Measurements from ENCODE around the gene LEP. TPM values are rescaled to one million over a fixed set of nuclear protein-coding genes. Genes with fewer than 3 reads are reported as not detected.
A peak's percentile ranks its signal among the peaks of the same experiment; 100 is the strongest.

LEP gene
- total and polyA plus RNA-seq, 9 of the 15 experiments (the other 6 are each of a cell fraction or from before 2014, with no cell fraction given): not detected

- TF ChIP-seq HCFC1 (IDR thresholded peaks at IDR 0.05; ENCODE audit: low read depth, low read length) (0 out of 2 replicates have a peak, but pooled peaks have one; percentile 11), MTA1 (IDR thresholded peaks at IDR 0.05; ENCODE audit: borderline replicate concordance) (0 out of 2 replicates have a peak, but pooled peaks have one; percentile 20), TCF7 (IDR thresholded peaks at IDR 0.05; ENCODE audit: borderline replicate concordance) (no peak), C11orf30 (IDR thresholded peaks at IDR 0.05; ENCODE audit: low read depth) (0 out of 2 replicates have a peak, but pooled peaks have one; percentile 8), ZNF134 (CRISPR knock-in tag; conservative IDR thresholded peaks at IDR 0.05) (peak; percentile 67), ZNF280A (IDR thresholded peaks at IDR 0.05; ENCODE audit: low read depth, partially characterized antibody) (peak; percentile 97), CBX3 (IDR thresholded peaks at IDR 0.05; ENCODE audit: borderline replicate concordance in 1 of 2, low read length in 2 of 2) (peak in 1 of 2 experiments; percentile 100; a peak in 2 of 3 replicates), MTA3 (IDR thresholded peaks at IDR 0.05; ENCODE audit: borderline replicate concordance) (0 out of 2 replicates have a peak, but pooled peaks have one; percentile 51), ZNF766 (CRISPR knock-in tag; conservative IDR thresholded peaks at IDR 0.05) (peak; percentile 79; the same call in 1 of the 2 replicates), TAF9B (IDR thresholded peaks at IDR 0.05; ENCODE audit: partially characterized antibody) (no peak), STAT5A (IDR thresholded peaks at IDR 0.05; ENCODE audit: borderline replicate concordance, low read length) (peak; percentile 11; the same call in 1 of the 2 replicates), ZBTB2 (IDR thresholded peaks at IDR 0.05) (0 out of 2 replicates have a peak, but pooled peaks have one; percentile 38), TRIM24 (IDR thresholded peaks at IDR 0.05) (peak; percentile 88 to 95), DPF2 (IDR thresholded peaks at IDR 0.05) (peak; percentile 45), MECOM (CRISPR knock-in tag; IDR thresholded peaks at IDR 0.05) (no peak), YBX1 (IDR thresholded peaks at IDR 0.05) (peak; percentile 70; the same call in 1 of the 2 replicates), ATF7 (IDR thresholded peaks at IDR 0.05) (peak; percentile 21; the same call in 1 of the 2 replicates), EHMT2 (IDR thresholded peaks at IDR 0.05) (peak; percentile 75)
- TF ChIP-seq, protein P1, sequence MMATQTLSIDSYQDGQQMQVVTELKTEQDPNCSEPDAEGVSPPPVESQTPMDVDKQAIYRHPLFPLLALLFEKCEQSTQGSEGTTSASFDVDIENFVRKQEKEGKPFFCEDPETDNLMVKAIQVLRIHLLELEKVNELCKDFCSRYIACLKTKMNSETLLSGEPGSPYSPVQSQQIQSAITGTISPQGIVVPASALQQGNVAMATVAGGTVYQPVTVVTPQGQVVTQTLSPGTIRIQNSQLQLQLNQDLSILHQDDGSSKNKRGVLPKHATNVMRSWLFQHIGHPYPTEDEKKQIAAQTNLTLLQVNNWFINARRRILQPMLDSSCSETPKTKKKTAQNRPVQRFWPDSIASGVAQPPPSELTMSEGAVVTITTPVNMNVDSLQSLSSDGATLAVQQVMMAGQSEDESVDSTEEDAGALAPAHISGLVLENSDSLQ (IDR thresholded peaks at IDR 0.05): peak; percentile 47; the same call in 1 of the 2 replicates
- TF ChIP-seq, protein P2, sequence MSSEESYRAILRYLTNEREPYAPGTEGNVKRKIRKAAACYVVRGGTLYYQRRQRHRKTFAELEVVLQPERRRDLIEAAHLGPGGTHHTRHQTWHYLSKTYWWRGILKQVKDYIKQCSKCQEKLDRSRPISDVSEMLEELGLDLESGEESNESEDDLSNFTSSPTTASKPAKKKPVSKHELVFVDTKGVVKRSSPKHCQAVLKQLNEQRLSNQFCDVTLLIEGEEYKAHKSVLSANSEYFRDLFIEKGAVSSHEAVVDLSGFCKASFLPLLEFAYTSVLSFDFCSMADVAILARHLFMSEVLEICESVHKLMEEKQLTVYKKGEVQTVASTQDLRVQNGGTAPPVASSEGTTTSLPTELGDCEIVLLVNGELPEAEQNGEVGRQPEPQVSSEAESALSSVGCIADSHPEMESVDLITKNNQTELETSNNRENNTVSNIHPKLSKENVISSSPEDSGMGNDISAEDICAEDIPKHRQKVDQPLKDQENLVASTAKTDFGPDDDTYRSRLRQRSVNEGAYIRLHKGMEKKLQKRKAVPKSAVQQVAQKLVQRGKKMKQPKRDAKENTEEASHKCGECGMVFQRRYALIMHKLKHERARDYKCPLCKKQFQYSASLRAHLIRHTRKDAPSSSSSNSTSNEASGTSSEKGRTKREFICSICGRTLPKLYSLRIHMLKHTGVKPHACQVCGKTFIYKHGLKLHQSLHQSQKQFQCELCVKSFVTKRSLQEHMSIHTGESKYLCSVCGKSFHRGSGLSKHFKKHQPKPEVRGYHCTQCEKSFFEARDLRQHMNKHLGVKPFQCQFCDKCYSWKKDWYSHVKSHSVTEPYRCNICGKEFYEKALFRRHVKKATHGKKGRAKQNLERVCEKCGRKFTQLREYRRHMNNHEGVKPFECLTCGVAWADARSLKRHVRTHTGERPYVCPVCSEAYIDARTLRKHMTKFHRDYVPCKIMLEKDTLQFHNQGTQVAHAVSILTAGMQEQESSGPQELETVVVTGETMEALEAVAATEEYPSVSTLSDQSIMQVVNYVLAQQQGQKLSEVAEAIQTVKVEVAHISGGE (CRISPR knock-in tag; IDR thresholded peaks at IDR 0.05): no peak
Observed at GRCh38 chr7:128194533-128195282, 46.4 kb upstream of the LEP start (continued).
